NCI-H146 (cell line): Measurements from ENCODE around the gene TBC1D22A.

Experiments used
- DNase-seq: peaks from one replicate; lab custom pipeline; 2025; lab: John Stamatoyannopoulos, UW

TBC1D22A gene

GRCh38 chr22:46909237-46910030, 147.0 kb downstream of the TBC1D22A start:
- DNase-seq = no peak

- no peak for DNase-seq
These were observed 148.2 kb downstream of the TBC1D22A start for GRCh38 chr22:46910624-46911023.

GRCh38 chr22:46911346-46911745, 148.9 kb downstream of the TBC1D22A start:
- no peak for DNase-seq

- DNase-seq = no peak
These were observed 150.9 kb downstream of the TBC1D22A start for GRCh38 chr22:46913351-46913750.

- no peak for DNase-seq
These were observed 152.0 kb downstream of the TBC1D22A start for GRCh38 chr22:46914481-46914880.

- peak; percentile 70 for DNase-seq
These were observed 152.8 kb downstream of the TBC1D22A start for GRCh38 chr22:46914916-46915894.

- no peak for DNase-seq
These were observed 153.7 kb downstream of the TBC1D22A start for GRCh38 chr22:46915950-46916730.

GRCh38 chr22:46916886-46917770, 154.7 kb downstream of the TBC1D22A start:
- no peak for DNase-seq

- no peak for DNase-seq
These were observed 155.3 kb downstream of the TBC1D22A start for GRCh38 chr22:46917771-46918101.

GRCh38 chr22:46918197-46918596, 155.7 kb downstream of the TBC1D22A start:
- DNase-seq = no peak

GRCh38 chr22:46922037-46922436, 159.6 kb downstream of the TBC1D22A start:
- no peak for DNase-seq

DNA sequence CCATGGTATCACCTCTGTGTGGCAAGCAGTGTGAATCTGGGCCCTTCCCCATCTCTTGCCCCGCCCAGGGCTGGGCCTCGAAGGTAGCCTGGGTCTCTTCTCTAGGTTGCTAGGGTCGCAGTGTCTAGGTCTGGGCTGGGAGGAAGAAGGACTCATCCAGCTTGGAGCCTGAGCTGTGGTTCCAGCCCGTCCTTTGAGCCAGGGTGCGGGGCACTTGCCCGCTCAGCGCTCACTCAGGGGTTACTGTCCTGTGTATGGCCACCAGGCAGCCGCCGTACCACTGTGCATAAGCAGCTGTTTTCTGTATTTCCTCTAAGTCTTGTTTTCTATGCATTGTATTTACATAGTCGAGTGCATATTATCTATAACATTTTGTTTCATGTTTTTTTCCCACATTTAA, 160.9 kb downstream of the TBC1D22A start:
- DNase-seq = no peak

GRCh38 chr22:46925818-46926217, 163.4 kb downstream of the TBC1D22A start:
- DNase-seq = no peak

DNA sequence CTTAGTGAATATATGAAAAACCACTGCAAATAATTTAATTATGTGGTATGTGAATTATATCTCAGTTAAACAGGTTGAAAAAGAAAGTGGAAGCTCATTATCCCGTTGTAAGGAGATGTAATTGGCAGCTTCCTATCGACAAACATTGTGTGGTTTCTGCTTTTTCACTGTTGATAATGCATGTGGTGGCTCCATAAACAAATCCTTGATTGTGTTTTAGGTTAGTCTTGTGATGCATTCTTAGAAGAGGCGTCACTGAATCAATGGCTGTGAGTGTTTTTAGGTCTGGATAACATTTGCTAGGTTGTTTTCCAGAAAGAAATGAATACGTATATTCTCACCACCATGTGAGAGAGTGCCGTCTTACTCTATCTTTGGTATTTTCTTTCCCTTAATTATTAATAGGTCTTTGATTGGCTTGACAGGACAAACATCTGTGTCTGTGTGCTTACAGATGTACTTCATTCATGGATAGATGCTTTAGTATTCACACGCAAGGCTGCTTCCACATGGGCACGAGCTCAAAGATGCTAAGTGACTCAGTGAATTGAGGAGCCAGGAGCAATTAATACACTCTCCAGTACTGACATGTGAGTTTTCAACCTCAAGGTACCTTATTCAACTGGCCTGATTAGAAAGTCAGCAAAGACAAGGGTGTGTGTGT, 166.7 kb downstream of the TBC1D22A start:
- no peak for DNase-seq

DNA sequence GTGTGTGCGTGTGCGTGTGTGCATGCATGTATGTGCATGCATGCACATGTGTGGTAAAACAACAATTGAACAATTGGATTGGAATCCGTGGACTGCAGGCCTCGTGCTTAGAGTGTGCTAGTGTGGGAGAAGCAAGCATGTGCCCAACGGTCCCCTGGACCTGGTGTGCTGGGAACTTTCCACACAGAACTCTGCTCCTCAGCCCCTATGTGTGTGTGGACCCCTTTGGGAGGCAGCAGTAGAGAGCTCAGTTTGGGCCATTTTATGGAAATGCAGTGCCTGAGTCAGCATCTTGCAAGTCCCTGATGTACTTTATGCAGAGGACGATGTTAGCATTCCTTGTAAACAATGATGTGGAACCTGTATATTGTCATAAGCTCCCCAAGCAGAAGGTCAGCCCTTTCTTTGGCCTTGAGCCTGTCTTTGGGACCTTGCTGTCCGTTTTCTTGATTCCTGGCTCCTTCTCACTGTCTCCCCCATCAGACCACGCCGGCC, 167.3 kb downstream of the TBC1D22A start:
- no peak for DNase-seq

GRCh38 chr22:46931414-46931813, 169.0 kb downstream of the TBC1D22A start:
- DNase-seq = no peak

DNA sequence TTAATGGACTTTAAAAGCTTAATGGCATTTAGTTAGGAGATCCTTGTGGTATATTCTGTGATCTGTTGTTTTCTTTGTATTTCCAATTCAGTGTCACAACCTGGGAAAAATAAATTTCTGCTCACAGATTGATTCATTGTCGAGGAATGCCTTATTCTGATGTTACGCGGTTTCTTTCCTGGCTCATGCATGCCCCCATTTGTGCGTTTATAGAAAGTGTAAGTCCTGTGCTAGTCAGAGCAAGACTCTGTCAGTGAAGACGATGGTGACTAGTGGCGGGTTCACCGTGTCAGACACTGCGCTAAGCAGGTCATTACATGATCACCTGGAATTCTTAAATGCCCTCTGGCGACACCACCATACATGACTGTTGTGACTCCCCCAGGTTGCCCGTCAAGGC, 169.4 kb downstream of the TBC1D22A start:
- no peak for DNase-seq

GRCh38 chr22:46933040-46933930, 170.8 kb downstream of the TBC1D22A start:
- no peak for DNase-seq

GRCh38 chr22:46934172-46934745, 171.8 kb downstream of the TBC1D22A start:
- no peak for DNase-seq
